Stromal cell of bone marrow (primary cell): ENCODE measurements around the gene CSPG4.
"Not testable (repeated sequence)": the region's sequence is repeated elsewhere in the genome, so short reads cannot be mapped to it uniquely, and the experiment has no call there.

Experiments
- DNase-seq: peaks from one replicate; pipeline ENCODE4 v3.0.0-alpha.2; 2012; ENCODE audit warnings: low read depth

CSPG4 gene

GRCh38 chr15:75704618-75705017, 8.0 kb downstream of the CSPG4 start:
- no peak for DNase-seq

- DNase-seq, result no peak
Observed at GRCh38 chr15:75704263-75704615, 8.4 kb downstream of the CSPG4 start.

GRCh38 chr15:75703440-75704262, 9.0 kb downstream of the CSPG4 start:
- not testable (repeated sequence) for DNase-seq

GRCh38 chr15:75702436-75702835, 10.2 kb downstream of the CSPG4 start:
- DNase-seq, result no peak

- not testable (repeated sequence) for DNase-seq
Observed at GRCh38 chr15:75701071-75702003, 11.3 kb downstream of the CSPG4 start.

- DNase-seq, result peak; percentile 70
Observed at GRCh38 chr15:75699961-75700874, 12.4 kb downstream of the CSPG4 start.

- DNase-seq, result not testable (repeated sequence)
Observed at GRCh38 chr15:75699517-75699916, 13.1 kb downstream of the CSPG4 start.

- not testable (repeated sequence) for DNase-seq
Observed at GRCh38 chr15:75697974-75698747, 14.5 kb downstream of the CSPG4 start.

- no peak for DNase-seq
Observed at GRCh38 chr15:75697523-75697922, 15.1 kb downstream of the CSPG4 start.

- DNase-seq, result no peak
Observed at GRCh38 chr15:75696854-75697259, 15.8 kb downstream of the CSPG4 start.

GRCh38 chr15:75696311-75696720, 16.3 kb downstream of the CSPG4 start:
- no peak for DNase-seq

GRCh38 chr15:75695634-75696310, 16.9 kb downstream of the CSPG4 start:
- DNase-seq, result no peak

- no peak for DNase-seq
Observed at GRCh38 chr15:75695220-75695619, 17.4 kb downstream of the CSPG4 start.

- peak; percentile 96 for DNase-seq
Observed at GRCh38 chr15:75694241-75695182, 18.1 kb downstream of the CSPG4 start.

- DNase-seq, result no peak
Observed at GRCh38 chr15:75693501-75694240, 19.0 kb downstream of the CSPG4 start.

- not testable (repeated sequence) for DNase-seq
Observed at GRCh38 chr15:75693028-75693427, 19.6 kb downstream of the CSPG4 start.

GRCh38 chr15:75692311-75692710, 20.3 kb downstream of the CSPG4 start:
- DNase-seq, result not testable (repeated sequence)

GRCh38 chr15:75689429-75689828, 23.2 kb downstream of the CSPG4 start:
- DNase-seq, result not testable (repeated sequence)

- DNase-seq, result no peak
Observed at GRCh38 chr15:75688831-75689230, 23.8 kb downstream of the CSPG4 start.
